HepG2 (cell line): ENCODE results near the gene TTBK1. TPM values are rescaled to one million over a fixed set of nuclear protein-coding genes. Genes with fewer than 3 reads are reported as not detected.

Experiments used
- AGO1 ChIP-seq: fragments of 200-400 bp; formaldehyde crosslinking; IDR thresholded peaks from 2 replicates; pipeline ENCODE4 v1.6.1; 2017; ENCODE audit warnings: mild to moderate bottlenecking, low read depth, low read length, moderate library complexity; ENCODE audit not compliant: poor library complexity, severe bottlenecking
- KLF12 ChIP-seq: sonication (generic); formaldehyde crosslinking; IDR thresholded peaks from 2 replicates; pipeline ENCODE4 v1.4.0; 2020; ENCODE audit warnings: missing genetic modification reagents, borderline replicate concordance
- NBN ChIP-seq: fragments of 450-650 bp; conservative IDR thresholded peaks from 2 replicates; pipeline ENCODE4 v1.6.1; 2017
- NRL ChIP-seq: sonication (generic); formaldehyde crosslinking; IDR thresholded peaks from 2 replicates; pipeline ENCODE4 v1.5.0; 2020; ENCODE audit warnings: missing genetic modification reagents, mild to moderate bottlenecking, moderate library complexity, borderline replicate concordance
- SSRP1 ChIP-seq: IDR thresholded peaks from 2 replicates; pipeline ENCODE4 v1.6.1; 2016; ENCODE audit warnings: control low read depth
- ZNF350 ChIP-seq: sonication (generic); formaldehyde crosslinking; IDR thresholded peaks from 2 replicates; pipeline ENCODE4 v1.4.0; 2020; ENCODE audit warnings: mild to moderate bottlenecking, low read depth, missing genetic modification reagents, borderline replicate concordance
- ZNF530 ChIP-seq: sonication (generic); formaldehyde crosslinking; IDR thresholded peaks from 2 replicates; pipeline ENCODE4 v1.5.0; 2020; ENCODE audit warnings: low read depth, mild to moderate bottlenecking, missing genetic modification reagents
- ZNF83 ChIP-seq: sonication (generic); formaldehyde crosslinking; IDR thresholded peaks from 2 replicates; pipeline ENCODE4 v1.4.0; 2020; ENCODE audit warnings: missing genetic modification reagents, mild to moderate bottlenecking, borderline replicate concordance
- ZSCAN22 ChIP-seq: sonication (generic); formaldehyde crosslinking; IDR thresholded peaks from 2 replicates; pipeline ENCODE4 v1.4.0; 2020; ENCODE audit warnings: mild to moderate bottlenecking, missing genetic modification reagents
- polyA plus RNA-seq, 8 experiments: library from polyadenylated mRNA; depleted of rRNA in 3 of 8; stranded (reverse) in 7 of 8; unstranded in 1 of 8; fragments of >200 nt; fragmentation: Illumina TruSeq in 4 of 8; extraction: Trizol in 4 of 8; gene quantifications; 2 replicates each; pipeline versions ENCODE4 v1.2.1 to v1.2.3, GENCODE V29; 2011 to 2016; ENCODE audit warnings: low read depth in 4 of 8, missing spikeins in 1 of 8, mixed read lengths in 1 of 8; ENCODE audit not compliant: insufficient read depth in 1 of 8
- total RNA-seq, 5 experiments: library from RNA; depleted of rRNA; stranded (reverse); fragments of >200 nt; fragmentation: Illumina TruSeq; extraction: Trizol; gene quantifications; 2 replicates each; pipeline ENCODE4 v1.2.3, GENCODE V29; 2016; ENCODE audit warnings: low read depth in 1 of 5
- TF ChIP-seq, protein P1 (sequence below), 2 experiments: sonication (generic) in 1 of 2; formaldehyde crosslinking in 1 of 2; IDR thresholded peaks; 2 replicates each; pipeline versions ENCODE4 v1.5.1 to v1.6.1; 2011 to 2020; ENCODE audit warnings: borderline replicate concordance in 1 of 2, low read depth in 1 of 2, low read length in 1 of 2, mild to moderate bottlenecking in 1 of 2, missing genetic modification reagents in 1 of 2, moderate library complexity in 1 of 2
- TF ChIP-seq, protein P2 (sequence below): sonication (generic); formaldehyde crosslinking; IDR thresholded peaks from 2 replicates; pipeline ENCODE4 v1.5.1; 2020; ENCODE audit warnings: missing genetic modification reagents, mild to moderate bottlenecking, borderline replicate concordance
- TF ChIP-seq, protein P3 (sequence below): sonication (generic); formaldehyde crosslinking; IDR thresholded peaks from 2 replicates; pipeline ENCODE4 v1.9.0; 2021; ENCODE audit warnings: mild to moderate bottlenecking, missing genetic modification reagents
- TF ChIP-seq, protein P4 (sequence below): sonication (generic); formaldehyde crosslinking; conservative IDR thresholded peaks from 2 replicates; pipeline ENCODE4 v1.4.0; 2020; ENCODE audit warnings: missing genetic modification reagents
- TF ChIP-seq, protein P5 (sequence below): sonication (generic); formaldehyde crosslinking; IDR thresholded peaks from 2 replicates; pipeline ENCODE4 v1.5.1; 2020; ENCODE audit warnings: mild to moderate bottlenecking, moderate library complexity, missing genetic modification reagents

TTBK1 gene
- total and polyA plus RNA-seq, 2 of the 13 experiments (the other 11 are each of a cell fraction or from before 2014, with no cell fraction given): 0.24 to 0.33 TPM

DNA sequence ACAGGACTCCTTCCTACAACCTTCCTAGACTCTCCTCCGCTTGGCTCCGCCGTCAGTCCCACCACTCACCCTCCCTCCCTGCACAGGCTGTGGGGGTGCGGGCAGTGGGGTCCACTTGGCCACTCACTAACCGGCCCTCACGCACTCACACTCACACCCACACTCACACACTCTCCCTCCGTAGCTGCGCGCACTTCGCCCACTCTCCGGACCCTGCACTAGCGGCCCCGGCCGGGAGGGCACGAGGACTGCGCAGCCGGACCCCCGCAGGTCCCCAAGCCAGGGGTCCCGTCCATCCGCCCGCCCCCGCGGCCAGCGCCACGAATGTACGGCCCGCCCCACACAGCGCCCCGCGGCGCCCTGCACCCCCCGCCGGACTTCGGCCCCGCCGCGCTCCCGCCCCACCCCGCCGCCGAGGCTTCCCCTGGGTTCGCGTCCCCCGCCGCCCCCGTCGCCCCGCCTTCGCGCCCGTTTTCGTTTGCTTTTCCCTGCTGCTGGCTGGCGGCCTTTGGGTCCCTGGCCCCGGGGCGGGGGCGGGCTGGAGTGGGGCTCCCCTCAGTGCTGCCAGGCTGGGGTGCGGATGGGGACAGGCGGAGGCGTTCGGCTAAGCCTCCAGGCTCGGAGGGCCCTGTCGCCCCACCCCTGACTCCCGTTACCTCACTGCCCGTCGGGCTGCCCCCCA is 31.8 kb downstream of the TTBK1 start (continued):
- TF ChIP-seq, protein P1, sequence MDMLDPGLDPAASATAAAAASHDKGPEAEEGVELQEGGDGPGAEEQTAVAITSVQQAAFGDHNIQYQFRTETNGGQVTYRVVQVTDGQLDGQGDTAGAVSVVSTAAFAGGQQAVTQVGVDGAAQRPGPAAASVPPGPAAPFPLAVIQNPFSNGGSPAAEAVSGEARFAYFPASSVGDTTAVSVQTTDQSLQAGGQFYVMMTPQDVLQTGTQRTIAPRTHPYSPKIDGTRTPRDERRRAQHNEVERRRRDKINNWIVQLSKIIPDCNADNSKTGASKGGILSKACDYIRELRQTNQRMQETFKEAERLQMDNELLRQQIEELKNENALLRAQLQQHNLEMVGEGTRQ (IDR thresholded peaks at IDR 0.05; ENCODE audit: low read depth, low read length): no peak
- TF ChIP-seq, protein P1 (CRISPR knock-in tag; IDR thresholded peaks at IDR 0.05; ENCODE audit: borderline replicate concordance): no peak
- TF ChIP-seq, protein P2, sequence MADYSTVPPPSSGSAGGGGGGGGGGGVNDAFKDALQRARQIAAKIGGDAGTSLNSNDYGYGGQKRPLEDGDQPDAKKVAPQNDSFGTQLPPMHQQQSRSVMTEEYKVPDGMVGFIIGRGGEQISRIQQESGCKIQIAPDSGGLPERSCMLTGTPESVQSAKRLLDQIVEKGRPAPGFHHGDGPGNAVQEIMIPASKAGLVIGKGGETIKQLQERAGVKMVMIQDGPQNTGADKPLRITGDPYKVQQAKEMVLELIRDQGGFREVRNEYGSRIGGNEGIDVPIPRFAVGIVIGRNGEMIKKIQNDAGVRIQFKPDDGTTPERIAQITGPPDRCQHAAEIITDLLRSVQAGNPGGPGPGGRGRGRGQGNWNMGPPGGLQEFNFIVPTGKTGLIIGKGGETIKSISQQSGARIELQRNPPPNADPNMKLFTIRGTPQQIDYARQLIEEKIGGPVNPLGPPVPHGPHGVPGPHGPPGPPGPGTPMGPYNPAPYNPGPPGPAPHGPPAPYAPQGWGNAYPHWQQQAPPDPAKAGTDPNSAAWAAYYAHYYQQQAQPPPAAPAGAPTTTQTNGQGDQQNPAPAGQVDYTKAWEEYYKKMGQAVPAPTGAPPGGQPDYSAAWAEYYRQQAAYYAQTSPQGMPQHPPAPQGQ (CRISPR knock-in tag): no peak
- TF ChIP-seq ZNF530 (CRISPR knock-in tag) (no peak), KLF12 (CRISPR knock-in tag) (peak; percentile 80), ZNF83 (no peak), NRL (CRISPR knock-in tag) (peak; percentile 17; the same call in 1 of the 2 replicates), ZSCAN22 (peak; percentile 20; the same call in 1 of the 2 replicates), SSRP1 (no peak), AGO1 (no peak), NBN (no peak), ZNF350 (CRISPR knock-in tag) (no peak)
- TF ChIP-seq, protein P3, sequence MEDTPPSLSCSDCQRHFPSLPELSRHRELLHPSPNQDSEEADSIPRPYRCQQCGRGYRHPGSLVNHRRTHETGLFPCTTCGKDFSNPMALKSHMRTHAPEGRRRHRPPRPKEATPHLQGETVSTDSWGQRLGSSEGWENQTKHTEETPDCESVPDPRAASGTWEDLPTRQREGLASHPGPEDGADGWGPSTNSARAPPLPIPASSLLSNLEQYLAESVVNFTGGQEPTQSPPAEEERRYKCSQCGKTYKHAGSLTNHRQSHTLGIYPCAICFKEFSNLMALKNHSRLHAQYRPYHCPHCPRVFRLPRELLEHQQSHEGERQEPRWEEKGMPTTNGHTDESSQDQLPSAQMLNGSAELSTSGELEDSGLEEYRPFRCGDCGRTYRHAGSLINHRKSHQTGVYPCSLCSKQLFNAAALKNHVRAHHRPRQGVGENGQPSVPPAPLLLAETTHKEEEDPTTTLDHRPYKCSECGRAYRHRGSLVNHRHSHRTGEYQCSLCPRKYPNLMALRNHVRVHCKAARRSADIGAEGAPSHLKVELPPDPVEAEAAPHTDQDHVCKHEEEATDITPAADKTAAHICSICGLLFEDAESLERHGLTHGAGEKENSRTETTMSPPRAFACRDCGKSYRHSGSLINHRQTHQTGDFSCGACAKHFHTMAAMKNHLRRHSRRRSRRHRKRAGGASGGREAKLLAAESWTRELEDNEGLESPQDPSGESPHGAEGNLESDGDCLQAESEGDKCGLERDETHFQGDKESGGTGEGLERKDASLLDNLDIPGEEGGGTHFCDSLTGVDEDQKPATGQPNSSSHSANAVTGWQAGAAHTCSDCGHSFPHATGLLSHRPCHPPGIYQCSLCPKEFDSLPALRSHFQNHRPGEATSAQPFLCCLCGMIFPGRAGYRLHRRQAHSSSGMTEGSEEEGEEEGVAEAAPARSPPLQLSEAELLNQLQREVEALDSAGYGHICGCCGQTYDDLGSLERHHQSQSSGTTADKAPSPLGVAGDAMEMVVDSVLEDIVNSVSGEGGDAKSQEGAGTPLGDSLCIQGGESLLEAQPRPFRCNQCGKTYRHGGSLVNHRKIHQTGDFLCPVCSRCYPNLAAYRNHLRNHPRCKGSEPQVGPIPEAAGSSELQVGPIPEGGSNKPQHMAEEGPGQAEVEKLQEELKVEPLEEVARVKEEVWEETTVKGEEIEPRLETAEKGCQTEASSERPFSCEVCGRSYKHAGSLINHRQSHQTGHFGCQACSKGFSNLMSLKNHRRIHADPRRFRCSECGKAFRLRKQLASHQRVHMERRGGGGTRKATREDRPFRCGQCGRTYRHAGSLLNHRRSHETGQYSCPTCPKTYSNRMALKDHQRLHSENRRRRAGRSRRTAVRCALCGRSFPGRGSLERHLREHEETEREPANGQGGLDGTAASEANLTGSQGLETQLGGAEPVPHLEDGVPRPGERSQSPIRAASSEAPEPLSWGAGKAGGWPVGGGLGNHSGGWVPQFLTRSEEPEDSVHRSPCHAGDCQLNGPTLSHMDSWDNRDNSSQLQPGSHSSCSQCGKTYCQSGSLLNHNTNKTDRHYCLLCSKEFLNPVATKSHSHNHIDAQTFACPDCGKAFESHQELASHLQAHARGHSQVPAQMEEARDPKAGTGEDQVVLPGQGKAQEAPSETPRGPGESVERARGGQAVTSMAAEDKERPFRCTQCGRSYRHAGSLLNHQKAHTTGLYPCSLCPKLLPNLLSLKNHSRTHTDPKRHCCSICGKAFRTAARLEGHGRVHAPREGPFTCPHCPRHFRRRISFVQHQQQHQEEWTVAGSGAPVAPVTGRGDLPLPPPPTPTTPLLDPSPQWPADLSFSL (CRISPR knock-in tag): peak; percentile 63; the same call in 1 of the 2 replicates
- TF ChIP-seq, protein P4, sequence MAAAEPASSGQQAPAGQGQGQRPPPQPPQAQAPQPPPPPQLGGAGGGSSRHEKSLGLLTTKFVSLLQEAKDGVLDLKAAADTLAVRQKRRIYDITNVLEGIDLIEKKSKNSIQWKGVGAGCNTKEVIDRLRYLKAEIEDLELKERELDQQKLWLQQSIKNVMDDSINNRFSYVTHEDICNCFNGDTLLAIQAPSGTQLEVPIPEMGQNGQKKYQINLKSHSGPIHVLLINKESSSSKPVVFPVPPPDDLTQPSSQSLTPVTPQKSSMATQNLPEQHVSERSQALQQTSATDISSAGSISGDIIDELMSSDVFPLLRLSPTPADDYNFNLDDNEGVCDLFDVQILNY (CRISPR knock-in tag): peak; percentile 63
- TF ChIP-seq, protein P5, sequence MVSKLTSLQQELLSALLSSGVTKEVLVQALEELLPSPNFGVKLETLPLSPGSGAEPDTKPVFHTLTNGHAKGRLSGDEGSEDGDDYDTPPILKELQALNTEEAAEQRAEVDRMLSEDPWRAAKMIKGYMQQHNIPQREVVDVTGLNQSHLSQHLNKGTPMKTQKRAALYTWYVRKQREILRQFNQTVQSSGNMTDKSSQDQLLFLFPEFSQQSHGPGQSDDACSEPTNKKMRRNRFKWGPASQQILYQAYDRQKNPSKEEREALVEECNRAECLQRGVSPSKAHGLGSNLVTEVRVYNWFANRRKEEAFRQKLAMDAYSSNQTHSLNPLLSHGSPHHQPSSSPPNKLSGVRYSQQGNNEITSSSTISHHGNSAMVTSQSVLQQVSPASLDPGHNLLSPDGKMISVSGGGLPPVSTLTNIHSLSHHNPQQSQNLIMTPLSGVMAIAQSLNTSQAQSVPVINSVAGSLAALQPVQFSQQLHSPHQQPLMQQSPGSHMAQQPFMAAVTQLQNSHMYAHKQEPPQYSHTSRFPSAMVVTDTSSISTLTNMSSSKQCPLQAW (CRISPR knock-in tag): peak; percentile 51; the same call in 1 of the 2 replicates
